HL-60/S4 (cell line): ENCODE data around the gene IP6K3.

ENCODE experiments used
- in situ Hi-C: fragments of 300-500 bp; cut with MboI; formaldehyde crosslinking; loops from 2 replicates; pipeline ENCODE4 v1.14.3; 2022; ENCODE audit warnings: low sequenced_read_pairs

IP6K3 gene

GRCh38 chr6:33777398-33778388, 31.0 kb upstream of the IP6K3 start:
- in situ Hi-C loops: no loop called here

GRCh38 chr6:33776764-33777163, 30.1 kb upstream of the IP6K3 start:
- in situ Hi-C loops: no loop called here

GRCh38 chr6:33776186-33776585, 29.5 kb upstream of the IP6K3 start:
- in situ Hi-C loops: no loop called here

- in situ Hi-C loops: no loop called here
These were observed 28.1 kb upstream of the IP6K3 start for GRCh38 chr6:33774774-33775173.

- in situ Hi-C loops: no loop called here
These were observed 26.3 kb upstream of the IP6K3 start for GRCh38 chr6:33772902-33773472.

- in situ Hi-C loops: no loop called here
These were observed 25.6 kb upstream of the IP6K3 start for GRCh38 chr6:33772082-33772830.

- in situ Hi-C loops: no loop called here
These were observed 24.7 kb upstream of the IP6K3 start for GRCh38 chr6:33771146-33772081.

- in situ Hi-C loops: no loop called here
These were observed 24.1 kb upstream of the IP6K3 start for GRCh38 chr6:33770833-33771145.

- in situ Hi-C loops: no loop called here
These were observed 23.6 kb upstream of the IP6K3 start for GRCh38 chr6:33770124-33770832.

GRCh38 chr6:33769248-33769821, 22.6 kb upstream of the IP6K3 start:
- in situ Hi-C loops: loop anchor here (10.0 kb wide), 2 partner anchors 265 to 385 kb away; no protein-coding TSS in a partner anchor

- in situ Hi-C loops: loop anchor here (10.0 kb wide), 2 partner anchors 266 to 386 kb away; no protein-coding TSS in a partner anchor
These were observed 22.0 kb upstream of the IP6K3 start for GRCh38 chr6:33768644-33769120.

GRCh38 chr6:33766921-33767907, 20.5 kb upstream of the IP6K3 start:
- in situ Hi-C loops: loop anchor here (10.0 kb wide), 2 partner anchors 268 to 388 kb away; no protein-coding TSS in a partner anchor

GRCh38 chr6:33765368-33765767, 18.7 kb upstream of the IP6K3 start:
- in situ Hi-C loops: loop anchor here (10.0 kb wide), 2 partner anchors 269 to 389 kb away; no protein-coding TSS in a partner anchor

- in situ Hi-C loops: loop anchor here (10.0 kb wide), 2 partner anchors 271 to 391 kb away; no protein-coding TSS in a partner anchor
These were observed 17.3 kb upstream of the IP6K3 start for GRCh38 chr6:33764036-33764435.

- in situ Hi-C loops: loop anchor here (10.0 kb wide), 2 partner anchors 271 to 391 kb away; no protein-coding TSS in a partner anchor
These were observed 16.8 kb upstream of the IP6K3 start for GRCh38 chr6:33763483-33763882.

GRCh38 chr6:33762713-33763112, 16.0 kb upstream of the IP6K3 start:
- in situ Hi-C loops: loop anchor here (10.0 kb wide), 2 partner anchors 272 to 392 kb away; no protein-coding TSS in a partner anchor

- in situ Hi-C loops: loop anchor here (10.0 kb wide), 2 partner anchors 273 to 393 kb away; no protein-coding TSS in a partner anchor
These were observed 15.4 kb upstream of the IP6K3 start for GRCh38 chr6:33761922-33762629.
